ENCODE results near the gene JUND. TPM values are rescaled to one million over a fixed set of nuclear protein-coding genes. Genes with fewer than 3 reads are reported as not detected.
A peak's percentile ranks its signal among the peaks of the same experiment; 100 is the strongest.

Gene JUND
- total and polyA plus RNA-seq, 10 donors: 47.5 to 232 (median 146) TPM

GRCh38 chr19:18278521-18279265, 2.7 kb downstream of the JUND start:
- Histone ChIP-seq H3K36me3 (peaks cover 0 to 54% (median 15%) of the 10 kb centered on the region in 6 donors), H3K27ac (peak overlapping the region; percentile 98 to 100 (median 100)), H3K4me1 (peaks cover 47 to 76% (median 69%) of the 10 kb centered on the region in 6 donors), H3K4me3 (peak overlapping the region; percentile 32 to 94 (median 76)), H3K9me3 (no peaks in the 10 kb centered on the region), H3K27me3 (replicated peaks in 1 of 7) (no peaks in the 10 kb centered on the region)
- WGBS, 5 donors: 58 to 63% (median 60%) methylated on average over 10 of the region's 10 CpGs
- intact Hi-C loops (cut with DNase I; ENCODE audit: low total_unique reads): loop anchor here (2.0 kb wide), 2 partner anchors 50 to 132 kb away; no protein-coding TSS in a partner anchor
- TF ChIP-seq POLR2AphosphoS5 (IDR thresholded peaks at IDR 0.05): peak in 2 of 3 donors; percentile 26 to 76
- TF ChIP-seq CTCF (IDR thresholded peaks at IDR 0.05 in 8 of 11, conservative IDR thresholded peaks at IDR 0.05 in 3 of 11): peak in 9 of 11 experiments; percentile 8 to 39 (median 22)
- no peak for TF ChIP-seq POLR2A (IDR thresholded peaks at IDR 0.05)
- DNase-seq: peak; percentile 81

- intact Hi-C loops (cut with DNase I; ENCODE audit: low total_unique reads): no loop called here
- no peaks in the 10 kb centered on the region for H3K9me3 ChIP-seq
- peaks cover 0 to 60% (median 15%) of the 10 kb centered on the region in 6 donors for H3K36me3 ChIP-seq
- H3K4me1 ChIP-seq: peaks cover 35 to 69% (median 56%) of the 10 kb centered on the region in 6 donors
- peak overlapping the region in 7 of 8 donors; percentile 46 to 73 (median 67) for H3K27ac ChIP-seq
- TF ChIP-seq POLR2AphosphoS5 (IDR thresholded peaks at IDR 0.05) (peak; percentile 72 to 83 (median 78)), POLR2A (IDR thresholded peaks at IDR 0.05) (no peak)
- peak; percentile 83 for DNase-seq
- peak overlapping the region in 1 of 8 donors; percentile 19 for H3K4me3 ChIP-seq
- WGBS, 5 donors: 66 to 77% (median 72%) methylated on average over 11 to 13 of the region's 13 CpGs
- no peaks in the 10 kb centered on the region for H3K27me3 ChIP-seq (replicated peaks in 1 of 7)
Observed at GRCh38 chr19:18274781-18275356, 6.6 kb downstream of the JUND start.

GRCh38 chr19:18274219-18274780, 7.1 kb downstream of the JUND start, which contains the start of gene IQCN:
TSS of gene IQCN (minus strand) at chr19:18274452. CDS start at chr19:18269478, 4,974 bp downstream.
- TF ChIP-seq POLR2A (IDR thresholded peaks at IDR 0.05) (no peak), POLR2AphosphoS5 (IDR thresholded peaks at IDR 0.05) (peak in 1 of 3 donors; percentile 8), CTCF (IDR thresholded peaks at IDR 0.05 in 8 of 11, conservative IDR thresholded peaks at IDR 0.05 in 3 of 11) (no peak)
- peaks cover 0 to 62% (median 15%) of the 10 kb centered on the region in 6 donors for H3K36me3 ChIP-seq
- no peak for DNase-seq
- peak within 1 kb of the TSS in 7 of 8 donors; percentile 46 to 73 (median 67) for H3K27ac ChIP-seq
- peak within 1 kb of the TSS in 1 of 8 donors; percentile 19 for H3K4me3 ChIP-seq
- WGBS, 5 donors: 75 to 82% (median 79%) methylated on average over 3 to 9 of the region's 9 CpGs
- H3K9me3 ChIP-seq: no peaks in the 10 kb centered on the region
- intact Hi-C loops (cut with DNase I; ENCODE audit: low total_unique reads): no loop called here
- no peaks in the 10 kb centered on the region for H3K27me3 ChIP-seq (replicated peaks in 1 of 7)
- H3K4me1 ChIP-seq: peaks cover 35 to 67% (median 55%) of the 10 kb centered on the region in 6 donors

- WGBS, 5 donors: 87 to 94% (median 91%) methylated on average over 13 of the region's 13 CpGs
- intact Hi-C loops (cut with DNase I; ENCODE audit: low total_unique reads): no loop called here
- H3K36me3 ChIP-seq: peaks cover 0 to 63% (median 14%) of the 10 kb centered on the region in 6 donors
- no peaks in the 10 kb centered on the region for H3K9me3 ChIP-seq
- no peak overlapping the region for H3K4me3 ChIP-seq
- TF ChIP-seq CTCF (IDR thresholded peaks at IDR 0.05 in 8 of 11, conservative IDR thresholded peaks at IDR 0.05 in 3 of 11): no peak
- TF ChIP-seq POLR2AphosphoS5 (IDR thresholded peaks at IDR 0.05): peak in 1 of 3 donors; percentile 4
- no peak for TF ChIP-seq POLR2A (IDR thresholded peaks at IDR 0.05)
- DNase-seq: no peak
- H3K27me3 ChIP-seq (replicated peaks in 1 of 7): no peaks in the 10 kb centered on the region
- peak overlapping the region in 5 of 8 donors; percentile 60 to 73 (median 67) for H3K27ac ChIP-seq
- peaks cover 30 to 61% (median 49%) of the 10 kb centered on the region in 6 donors for H3K4me1 ChIP-seq
Observed at GRCh38 chr19:18273561-18274218, 7.7 kb downstream of the JUND start.
